ENCODE measurements around the gene POLDIP3.

- TF ChIP-seq CTCF (IDR thresholded peaks at IDR 0.05) = no peak
- no peak for TF ChIP-seq POLR2AphosphoS5 (IDR thresholded peaks at IDR 0.05)
- no peak for TF ChIP-seq POLR2A (IDR thresholded peaks at IDR 0.05)
Observed at GRCh38 chr22:42633013-42633412, 18.3 kb upstream of the POLDIP3 start.

All from suprapubic skin (tissue), 4 donors.